DMS53 (cell line): ENCODE measurements around the gene VSX2.
"Not testable (repeated sequence)": the region's sequence is repeated elsewhere in the genome, so short reads cannot be mapped to it uniquely, and the experiment has no call there.

ENCODE experiments used
- DNase-seq: peaks from one replicate; lab custom pipeline; 2025; lab: John Stamatoyannopoulos, UW

VSX2 gene

GRCh38 chr14:74260525-74261233 lies 21.4 kb downstream of the VSX2 start:
- DNase-seq, result no peak

- no peak for DNase-seq
Observed at GRCh38 chr14:74261288-74261687, 22.0 kb downstream of the VSX2 start.

- DNase-seq, result no peak
Observed at GRCh38 chr14:74262076-74262475, 22.8 kb downstream of the VSX2 start.

DNA sequence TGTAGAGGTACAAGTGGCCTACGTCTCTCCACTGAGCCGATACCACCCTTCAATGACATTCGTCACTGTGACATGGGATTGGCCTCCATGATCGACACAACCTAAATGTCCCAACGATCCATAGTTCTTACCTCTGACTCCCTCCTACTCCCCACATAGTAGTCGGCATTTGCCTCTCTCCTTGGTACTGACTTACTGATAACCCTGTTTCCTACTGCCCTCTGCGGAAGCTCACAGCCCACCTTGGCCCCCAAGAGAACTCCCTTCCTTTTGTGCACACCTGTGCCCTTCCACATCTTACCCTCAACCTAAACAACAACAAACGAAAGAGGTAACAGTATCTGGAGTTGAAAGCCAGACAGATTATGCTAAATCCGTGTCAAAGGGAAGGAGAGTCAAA lies 23.9 kb downstream of the VSX2 start:
- DNase-seq, result no peak

GRCh38 chr14:74263921-74264320 lies 24.7 kb downstream of the VSX2 start:
- DNase-seq, result no peak

- DNase-seq, result no peak
Observed at GRCh38 chr14:74265301-74265965, 26.2 kb downstream of the VSX2 start.

DNA sequence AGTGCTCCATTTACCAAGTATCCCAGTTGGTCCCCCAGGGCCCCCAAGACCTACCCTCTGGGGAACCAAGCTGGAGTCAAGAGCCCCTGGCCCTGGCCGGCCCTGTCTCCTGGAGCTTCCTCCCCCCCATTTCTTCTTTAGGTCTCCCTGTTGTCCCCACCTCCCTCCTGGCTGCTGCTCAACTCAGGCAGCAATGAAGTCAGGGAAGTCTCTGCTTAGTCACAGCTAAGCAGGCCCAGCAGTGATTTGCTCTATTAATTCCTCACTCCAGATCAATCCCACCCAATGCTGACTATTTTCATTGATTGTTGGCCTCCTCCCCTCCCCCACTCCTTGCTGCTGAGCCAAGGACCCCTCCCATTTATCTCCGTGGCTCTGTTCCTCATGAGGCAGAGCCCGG lies 28.3 kb downstream of the VSX2 start:
- DNase-seq, result no peak

DNA sequence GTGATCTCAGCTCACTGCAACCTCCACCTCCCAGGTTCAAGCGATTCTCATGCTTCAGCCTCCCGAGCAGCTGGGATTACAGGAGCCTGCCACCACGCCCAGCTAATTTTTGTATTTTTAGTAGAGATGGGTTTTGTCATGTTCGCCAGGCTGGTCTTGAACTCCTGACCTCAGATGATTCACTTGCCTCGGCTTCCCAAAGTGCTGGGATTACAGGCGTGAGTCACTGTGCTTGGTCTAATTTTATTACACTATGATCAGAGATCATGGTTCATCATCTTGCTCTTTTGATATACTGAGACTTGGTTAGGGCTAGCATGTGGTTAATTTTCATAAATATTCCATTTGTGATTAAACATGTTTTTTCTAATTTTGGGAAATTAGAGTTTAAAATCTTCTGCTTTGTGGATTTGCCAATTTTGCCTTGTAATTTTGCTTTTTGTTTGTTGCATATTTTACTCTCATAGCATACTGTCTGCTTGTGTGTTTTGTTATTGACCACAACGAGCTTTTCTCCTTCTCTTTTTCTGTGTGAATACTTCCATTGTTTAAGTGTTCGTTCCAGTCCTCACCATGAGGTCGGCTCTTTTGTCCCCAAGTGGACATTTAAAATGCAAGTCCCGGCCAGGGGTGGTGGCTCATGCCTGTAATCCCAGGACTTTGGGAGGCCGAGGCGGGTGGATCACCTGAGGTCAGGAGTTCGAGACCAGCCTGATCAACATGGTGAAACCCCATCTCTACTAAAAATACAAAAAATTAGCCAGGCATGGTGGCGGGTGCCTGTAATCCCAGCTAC lies 31.3 kb downstream of the VSX2 start:
- not testable (repeated sequence) for DNase-seq

- DNase-seq, result no peak
Observed at GRCh38 chr14:74271365-74271764, 32.1 kb downstream of the VSX2 start.

DNA sequence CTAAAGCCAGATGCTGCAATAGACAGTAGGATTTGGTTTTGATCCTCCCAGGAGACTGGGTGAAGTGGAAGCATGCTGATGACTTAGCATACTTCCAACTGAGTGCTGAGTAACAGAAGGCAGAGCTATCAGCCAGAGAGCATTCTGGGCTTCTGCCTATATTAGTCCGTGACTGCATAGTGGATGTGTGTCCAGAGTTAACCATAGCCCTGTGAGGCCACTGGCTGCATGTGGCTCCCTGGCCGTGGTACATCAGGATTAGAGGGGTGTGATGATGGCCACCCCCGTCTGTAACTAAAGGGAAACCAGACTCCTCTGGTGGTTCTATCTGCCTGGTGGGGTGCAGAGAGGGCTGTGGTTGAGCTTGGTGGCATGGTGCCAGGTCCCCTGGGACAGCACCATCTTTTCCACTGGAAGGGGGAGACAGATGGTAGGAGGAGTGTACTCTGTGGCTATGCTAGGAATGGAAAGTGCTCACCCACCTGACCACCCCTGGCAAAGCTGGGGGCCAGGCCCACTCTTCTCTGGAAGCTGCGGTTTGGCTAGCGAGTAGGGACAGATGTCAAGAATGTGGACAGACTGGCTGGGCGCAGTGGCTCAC lies 36.1 kb downstream of the VSX2 start:
- peak; percentile 21 for DNase-seq

DNA sequence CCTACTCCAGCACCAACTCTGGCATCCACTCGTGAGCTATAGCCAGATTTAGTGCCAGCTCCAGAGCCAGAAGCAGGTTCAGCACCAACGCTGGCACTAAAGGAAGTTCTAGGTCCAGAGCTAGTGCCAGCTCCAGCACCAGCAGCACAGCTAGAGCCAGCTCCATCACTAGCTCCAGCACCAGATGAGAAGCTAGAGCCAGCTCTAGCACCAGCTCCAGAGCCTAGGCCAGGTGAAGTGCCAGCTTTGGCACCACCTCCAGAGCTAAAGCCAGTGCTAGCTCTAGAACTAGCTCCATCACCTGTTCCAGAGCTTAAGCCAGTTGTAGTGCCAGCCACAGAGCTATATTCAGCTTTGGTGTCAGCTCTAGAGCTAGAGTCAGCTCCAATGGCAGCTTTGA lies 38.8 kb downstream of the VSX2 start:
- no peak for DNase-seq

DNA sequence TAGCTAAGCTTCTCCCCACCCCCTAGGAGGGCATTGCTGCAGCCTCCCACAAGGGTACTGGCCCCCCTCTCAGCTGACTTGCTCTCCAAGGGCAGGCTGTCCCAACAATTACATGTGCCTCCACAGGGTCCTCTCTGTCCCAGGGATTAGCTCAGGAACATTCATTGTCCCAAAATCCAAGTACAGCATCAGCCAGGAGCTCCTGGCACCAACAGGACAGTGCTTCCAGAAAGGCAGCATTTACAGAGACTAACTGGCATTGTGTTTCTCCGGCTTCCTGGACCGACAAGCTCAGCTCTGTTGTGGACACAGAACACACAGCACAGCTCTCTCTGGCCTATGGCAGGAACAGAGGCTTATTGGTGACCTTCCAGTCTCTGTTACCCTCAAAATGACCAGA lies 41.8 kb downstream of the VSX2 start:
- DNase-seq, result no peak

- no peak for DNase-seq
Observed at GRCh38 chr14:74286736-74287135, 47.5 kb downstream of the VSX2 start.

- DNase-seq, result no peak
Observed at GRCh38 chr14:74289801-74290200, 50.6 kb downstream of the VSX2 start.

- peak; percentile 31 for DNase-seq
Observed at GRCh38 chr14:74290415-74290814, 51.2 kb downstream of the VSX2 start.

GRCh38 chr14:74292061-74292460 lies 52.8 kb downstream of the VSX2 start:
- DNase-seq, result no peak

DNA sequence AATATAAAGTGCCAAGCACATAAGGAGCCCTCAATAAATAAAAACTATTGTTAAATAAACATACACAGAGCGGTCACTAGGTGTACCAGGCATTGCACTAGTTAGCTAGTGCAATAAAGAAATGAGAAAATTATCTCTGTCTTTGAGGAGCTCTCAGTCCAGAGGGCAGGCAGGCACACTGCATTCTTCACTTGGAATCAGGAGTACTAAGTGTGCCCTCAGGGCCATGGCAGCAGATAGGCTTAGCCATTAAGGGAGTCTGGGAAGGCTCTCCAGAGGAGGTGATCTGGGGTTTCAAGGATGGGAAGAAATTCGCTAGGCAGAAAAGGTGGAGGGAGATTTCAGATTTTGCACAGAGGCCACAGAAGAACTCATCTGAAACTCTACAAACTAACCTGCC lies 54.4 kb downstream of the VSX2 start:
- DNase-seq, result no peak

DNA sequence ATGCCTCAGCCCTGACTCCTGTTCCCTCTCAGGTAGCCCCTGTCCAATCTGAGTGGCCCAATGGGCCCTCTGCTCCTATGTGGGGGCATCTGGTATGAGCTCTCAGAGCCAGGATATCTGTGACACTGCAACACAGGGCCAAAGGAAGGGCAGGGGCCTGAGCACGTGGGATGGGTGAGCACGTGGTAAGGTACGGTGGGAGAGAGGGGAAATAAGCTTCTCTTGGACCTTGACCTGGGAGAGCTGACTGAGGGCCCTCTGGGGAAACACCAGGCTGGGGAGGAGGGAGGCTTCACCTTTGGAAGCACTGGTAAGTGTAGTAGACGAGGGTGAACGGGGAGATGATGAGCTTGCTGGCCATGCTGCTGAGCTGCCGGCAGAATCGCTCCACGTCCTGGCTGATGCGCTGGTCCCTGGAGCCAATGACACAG lies 56.8 kb downstream of the VSX2 start:
- no peak for DNase-seq

DNA sequence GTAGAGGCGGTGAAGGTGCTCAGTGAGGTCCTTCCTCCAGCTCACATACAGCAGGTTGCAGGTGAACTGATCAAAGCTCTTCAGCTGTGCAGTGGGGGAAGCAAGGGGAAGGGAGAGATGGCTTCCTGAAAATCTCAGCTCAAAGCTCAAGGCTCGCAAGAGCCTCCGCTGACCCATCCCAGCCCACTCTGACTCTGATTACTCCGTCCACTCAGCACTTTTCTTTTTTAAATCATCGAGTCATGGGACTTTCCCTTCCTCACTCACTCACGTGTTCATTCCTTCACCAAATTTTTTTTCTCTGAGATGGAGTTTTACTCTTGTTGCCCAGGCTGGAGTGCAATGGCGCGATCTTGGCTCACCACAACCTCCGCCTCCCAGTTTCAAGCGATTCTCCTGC lies 58.7 kb downstream of the VSX2 start:
- DNase-seq, result no peak

DNA sequence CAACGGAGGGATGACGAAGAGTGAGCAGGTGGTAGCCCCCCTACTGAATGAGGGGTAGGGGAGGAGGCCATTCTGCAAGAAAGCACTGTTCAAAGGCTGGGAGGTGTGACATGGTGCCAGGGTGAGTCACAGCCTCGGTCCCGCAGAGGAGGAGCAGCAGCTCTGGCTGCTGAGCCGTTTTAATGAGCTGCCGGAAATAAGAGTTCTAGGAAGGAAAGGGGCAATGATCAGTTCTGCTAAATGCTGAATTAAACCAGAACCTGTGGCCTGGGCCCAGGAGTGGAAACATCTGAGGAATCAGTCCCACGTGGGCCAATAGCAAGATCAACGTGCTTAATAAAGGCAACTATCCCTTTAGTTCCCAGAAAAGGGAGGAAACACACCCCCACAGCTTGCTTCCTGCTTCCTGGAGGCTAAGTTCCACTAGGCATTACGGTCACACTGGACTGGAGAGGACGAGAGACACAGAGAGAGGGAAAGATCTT lies 59.9 kb downstream of the VSX2 start:
- DNase-seq, result no peak

- DNase-seq, result no peak
Observed at GRCh38 chr14:74301594-74302151, 62.4 kb downstream of the VSX2 start.

DNA sequence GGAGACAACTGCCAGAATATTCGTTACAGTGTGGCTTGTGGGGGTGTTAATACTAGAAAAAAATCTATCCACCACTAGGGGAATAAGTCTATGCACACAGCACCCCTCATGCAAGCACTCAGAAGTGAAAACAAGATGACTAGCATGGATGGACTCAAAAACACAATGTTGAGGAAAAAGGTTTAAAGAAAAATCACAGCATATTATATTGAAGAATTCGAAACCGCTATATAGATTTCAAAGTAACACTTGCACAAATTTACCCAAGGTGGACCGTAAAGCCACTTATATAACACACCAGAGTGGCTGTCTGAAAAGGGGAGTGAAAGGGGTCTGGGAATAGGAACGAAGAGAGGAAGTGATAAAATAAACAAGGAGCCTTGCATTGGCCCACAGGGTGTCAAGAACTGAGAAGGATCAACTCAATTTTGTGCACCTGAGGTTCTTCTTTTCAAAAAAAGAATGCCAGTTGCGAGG lies 62.9 kb downstream of the VSX2 start:
- DNase-seq, result peak; percentile 42
